ENCODE measurements around the gene VWA3A.

The VWA3A gene

GRCh38 chr16:22203091-22203490, 110.8 kb downstream of the VWA3A start:
- DNase-seq (ENCODE audit: insufficient read length, low spot score) (no peak), FAIRE-seq (no peak)
- TF ChIP-seq SPI1 (IDR thresholded peaks at IDR 0.05; ENCODE audit: low read depth, low read length), result no peak
- no peak for TF ChIP-seq POU2F2 (IDR thresholded peaks at IDR 0.05; ENCODE audit: low read depth, low read length)
- TF ChIP-seq TAF1 (IDR thresholded peaks at IDR 0.05; ENCODE audit: low read depth, low read length), result no peak
- TF ChIP-seq PAX5 (IDR thresholded peaks at IDR 0.05; ENCODE audit: insufficient read depth, low read length, severe bottlenecking), result no peak
- TF ChIP-seq POLR2AphosphoS5 (IDR thresholded peaks at IDR 0.05; ENCODE audit: low read depth, low read length), result no peak
- TF ChIP-seq POLR2A (IDR thresholded peaks at IDR 0.05; ENCODE audit: low read depth, low read length), result no peak

- no peak for TF ChIP-seq POLR2AphosphoS5 (IDR thresholded peaks at IDR 0.05; ENCODE audit: low read depth, low read length)
- no peak for TF ChIP-seq PAX5 (IDR thresholded peaks at IDR 0.05; ENCODE audit: insufficient read depth, low read length, severe bottlenecking)
- no peak for TF ChIP-seq POLR2A (IDR thresholded peaks at IDR 0.05; ENCODE audit: low read depth, low read length)
- FAIRE-seq (no peak), DNase-seq (ENCODE audit: insufficient read length, low spot score) (no peak)
Measured at GRCh38 chr16:22204091-22204655, 111.8 kb downstream of the VWA3A start.

- TF ChIP-seq POLR2A (IDR thresholded peaks at IDR 0.05; ENCODE audit: low read depth, low read length), result no peak
- no peak for TF ChIP-seq SPI1 (IDR thresholded peaks at IDR 0.05; ENCODE audit: low read depth, low read length)
- TF ChIP-seq POU2F2 (IDR thresholded peaks at IDR 0.05; ENCODE audit: low read depth, low read length), result no peak
- FAIRE-seq, result no peak
Measured at GRCh38 chr16:22205577-22206012, 113.3 kb downstream of the VWA3A start.

GRCh38 chr16:22206013-22206841, 113.9 kb downstream of the VWA3A start, which contains the start of gene EEF2K:
Gene EEF2K, plus strand, starts transcription at chr16:22206278. Its CDS starts 19,452 bp downstream, at chr16:22225730.
- TF ChIP-seq SPI1 (IDR thresholded peaks at IDR 0.05; ENCODE audit: low read depth, low read length), result no peak
- TF ChIP-seq POLR2A (IDR thresholded peaks at IDR 0.05; ENCODE audit: low read depth, low read length), result peak; percentile 6; the same call in 1 of the 2 replicates
- peak; percentile 57 for TF ChIP-seq PAX5 (IDR thresholded peaks at IDR 0.05; ENCODE audit: insufficient read depth, low read length, severe bottlenecking)
- no peak for TF ChIP-seq TAF1 (IDR thresholded peaks at IDR 0.05; ENCODE audit: low read depth, low read length)
- peak; percentile 89 for FAIRE-seq
- DNase-seq (ENCODE audit: insufficient read length, low spot score), result peak; percentile 88

More at GRCh38 chr16:22205577-22206012, 113.3 kb downstream of the VWA3A start:
- no peak for DNase-seq (ENCODE audit: insufficient read length, low spot score)
